HG02763 (cell line): Measurements from ENCODE around the gene PLAAT2.
"Not testable (repeated sequence)": the region's sequence is repeated elsewhere in the genome, so short reads cannot be mapped to it uniquely, and the experiment has no call there.

Source experiments
- ATAC-seq: cut with Tn5 transposase; IDR thresholded peaks from one replicate; pipeline ENCODE4 v1.9.1; 2021; ENCODE audit warnings: mild to moderate bottlenecking, moderate library complexity; ENCODE audit not compliant: unreplicated experiment

PLAAT2 gene

GRCh38 chr11:63563201-63564055, at the start of gene PLAAT2:
PLAAT2 (minus strand) TSS chr11:63563379; CDS start chr11:63563324, 55 bp downstream.
- ATAC-seq, result no peak

GRCh38 chr11:63612181-63612580, 49.0 kb upstream of the PLAAT2 start:
- ATAC-seq, result no peak

- no peak for ATAC-seq
These were observed 48.2 kb upstream of the PLAAT2 start for GRCh38 chr11:63611395-63611747.

- ATAC-seq, result no peak
These were observed 47.6 kb upstream of the PLAAT2 start for GRCh38 chr11:63610604-63611394.

GRCh38 chr11:63609971-63610580, 46.9 kb upstream of the PLAAT2 start:
- ATAC-seq, result no peak

- no peak for ATAC-seq
These were observed 46.4 kb upstream of the PLAAT2 start for GRCh38 chr11:63609536-63609935.

GRCh38 chr11:63608353-63609345, 45.5 kb upstream of the PLAAT2 start:
- no peak for ATAC-seq

- no peak for ATAC-seq
These were observed 40.0 kb upstream of the PLAAT2 start for GRCh38 chr11:63603180-63603518.

GRCh38 chr11:63602290-63603179, 39.4 kb upstream of the PLAAT2 start:
- not testable (repeated sequence) for ATAC-seq

GRCh38 chr11:63599211-63600122, 36.3 kb upstream of the PLAAT2 start:
- no peak for ATAC-seq

GRCh38 chr11:63598556-63598955, 35.4 kb upstream of the PLAAT2 start:
- no peak for ATAC-seq

GRCh38 chr11:63595296-63595695, 32.1 kb upstream of the PLAAT2 start:
- ATAC-seq, result no peak

- ATAC-seq, result no peak
These were observed 29.8 kb upstream of the PLAAT2 start for GRCh38 chr11:63592975-63593395.

GRCh38 chr11:63590024-63590788, 27.0 kb upstream of the PLAAT2 start:
- no peak for ATAC-seq

GRCh38 chr11:63589000-63589399, 25.8 kb upstream of the PLAAT2 start:
- no peak for ATAC-seq

GRCh38 chr11:63586451-63587166, 23.4 kb upstream of the PLAAT2 start:
- ATAC-seq, result no peak

GRCh38 chr11:63583357-63583677, 20.1 kb upstream of the PLAAT2 start:
- ATAC-seq, result no peak
